ENCODE measurements around the gene LUC7L2. TPM values are rescaled to one million over a fixed set of nuclear protein-coding genes. Genes with fewer than 3 reads are reported as not detected.

LUC7L2 gene
- total and polyA plus RNA-seq, 9 of the 15 experiments (the other 6 are each of a cell fraction or from before 2014, with no cell fraction given), result 56.1 to 207 (median 141) TPM

DNA sequence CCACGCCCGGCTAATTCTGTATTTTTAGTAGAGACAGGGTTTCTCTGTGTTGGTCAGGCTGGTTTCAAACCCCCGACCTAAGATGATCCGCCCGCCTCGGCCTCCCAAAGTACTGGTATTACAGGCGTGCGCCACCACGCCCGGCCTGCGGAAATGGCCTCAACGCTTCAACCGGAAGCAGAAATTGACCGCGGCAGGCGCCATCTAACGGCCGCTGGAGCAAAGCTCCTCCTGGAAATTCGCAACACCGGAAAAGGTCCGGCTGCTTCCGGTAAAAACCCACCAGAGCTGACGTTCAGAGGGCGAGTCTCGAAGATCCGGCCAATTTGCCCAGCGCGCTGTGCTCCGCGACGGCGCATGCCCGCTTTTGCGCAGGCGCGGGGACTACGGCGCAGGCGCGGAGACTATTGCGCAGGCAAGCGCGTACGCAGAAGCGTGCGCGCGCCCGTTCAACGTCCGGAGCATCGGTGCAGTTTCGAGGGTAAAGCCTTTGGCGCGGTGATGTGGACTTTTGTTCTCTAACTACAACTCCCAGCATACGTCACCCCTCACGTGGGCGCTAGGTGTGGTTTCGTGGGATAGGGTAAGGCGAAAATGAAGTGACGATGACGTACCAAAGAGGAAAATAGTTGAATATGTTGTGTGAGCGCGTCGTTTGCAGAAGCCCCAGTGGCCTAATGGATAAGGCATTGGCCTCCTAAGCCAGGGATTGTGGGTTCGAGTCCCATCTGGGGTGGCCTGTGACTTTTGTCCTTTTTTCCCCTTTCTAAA is 19.5 kb upstream of the LUC7L2 start (continued):
- TF ChIP-seq, protein P1, sequence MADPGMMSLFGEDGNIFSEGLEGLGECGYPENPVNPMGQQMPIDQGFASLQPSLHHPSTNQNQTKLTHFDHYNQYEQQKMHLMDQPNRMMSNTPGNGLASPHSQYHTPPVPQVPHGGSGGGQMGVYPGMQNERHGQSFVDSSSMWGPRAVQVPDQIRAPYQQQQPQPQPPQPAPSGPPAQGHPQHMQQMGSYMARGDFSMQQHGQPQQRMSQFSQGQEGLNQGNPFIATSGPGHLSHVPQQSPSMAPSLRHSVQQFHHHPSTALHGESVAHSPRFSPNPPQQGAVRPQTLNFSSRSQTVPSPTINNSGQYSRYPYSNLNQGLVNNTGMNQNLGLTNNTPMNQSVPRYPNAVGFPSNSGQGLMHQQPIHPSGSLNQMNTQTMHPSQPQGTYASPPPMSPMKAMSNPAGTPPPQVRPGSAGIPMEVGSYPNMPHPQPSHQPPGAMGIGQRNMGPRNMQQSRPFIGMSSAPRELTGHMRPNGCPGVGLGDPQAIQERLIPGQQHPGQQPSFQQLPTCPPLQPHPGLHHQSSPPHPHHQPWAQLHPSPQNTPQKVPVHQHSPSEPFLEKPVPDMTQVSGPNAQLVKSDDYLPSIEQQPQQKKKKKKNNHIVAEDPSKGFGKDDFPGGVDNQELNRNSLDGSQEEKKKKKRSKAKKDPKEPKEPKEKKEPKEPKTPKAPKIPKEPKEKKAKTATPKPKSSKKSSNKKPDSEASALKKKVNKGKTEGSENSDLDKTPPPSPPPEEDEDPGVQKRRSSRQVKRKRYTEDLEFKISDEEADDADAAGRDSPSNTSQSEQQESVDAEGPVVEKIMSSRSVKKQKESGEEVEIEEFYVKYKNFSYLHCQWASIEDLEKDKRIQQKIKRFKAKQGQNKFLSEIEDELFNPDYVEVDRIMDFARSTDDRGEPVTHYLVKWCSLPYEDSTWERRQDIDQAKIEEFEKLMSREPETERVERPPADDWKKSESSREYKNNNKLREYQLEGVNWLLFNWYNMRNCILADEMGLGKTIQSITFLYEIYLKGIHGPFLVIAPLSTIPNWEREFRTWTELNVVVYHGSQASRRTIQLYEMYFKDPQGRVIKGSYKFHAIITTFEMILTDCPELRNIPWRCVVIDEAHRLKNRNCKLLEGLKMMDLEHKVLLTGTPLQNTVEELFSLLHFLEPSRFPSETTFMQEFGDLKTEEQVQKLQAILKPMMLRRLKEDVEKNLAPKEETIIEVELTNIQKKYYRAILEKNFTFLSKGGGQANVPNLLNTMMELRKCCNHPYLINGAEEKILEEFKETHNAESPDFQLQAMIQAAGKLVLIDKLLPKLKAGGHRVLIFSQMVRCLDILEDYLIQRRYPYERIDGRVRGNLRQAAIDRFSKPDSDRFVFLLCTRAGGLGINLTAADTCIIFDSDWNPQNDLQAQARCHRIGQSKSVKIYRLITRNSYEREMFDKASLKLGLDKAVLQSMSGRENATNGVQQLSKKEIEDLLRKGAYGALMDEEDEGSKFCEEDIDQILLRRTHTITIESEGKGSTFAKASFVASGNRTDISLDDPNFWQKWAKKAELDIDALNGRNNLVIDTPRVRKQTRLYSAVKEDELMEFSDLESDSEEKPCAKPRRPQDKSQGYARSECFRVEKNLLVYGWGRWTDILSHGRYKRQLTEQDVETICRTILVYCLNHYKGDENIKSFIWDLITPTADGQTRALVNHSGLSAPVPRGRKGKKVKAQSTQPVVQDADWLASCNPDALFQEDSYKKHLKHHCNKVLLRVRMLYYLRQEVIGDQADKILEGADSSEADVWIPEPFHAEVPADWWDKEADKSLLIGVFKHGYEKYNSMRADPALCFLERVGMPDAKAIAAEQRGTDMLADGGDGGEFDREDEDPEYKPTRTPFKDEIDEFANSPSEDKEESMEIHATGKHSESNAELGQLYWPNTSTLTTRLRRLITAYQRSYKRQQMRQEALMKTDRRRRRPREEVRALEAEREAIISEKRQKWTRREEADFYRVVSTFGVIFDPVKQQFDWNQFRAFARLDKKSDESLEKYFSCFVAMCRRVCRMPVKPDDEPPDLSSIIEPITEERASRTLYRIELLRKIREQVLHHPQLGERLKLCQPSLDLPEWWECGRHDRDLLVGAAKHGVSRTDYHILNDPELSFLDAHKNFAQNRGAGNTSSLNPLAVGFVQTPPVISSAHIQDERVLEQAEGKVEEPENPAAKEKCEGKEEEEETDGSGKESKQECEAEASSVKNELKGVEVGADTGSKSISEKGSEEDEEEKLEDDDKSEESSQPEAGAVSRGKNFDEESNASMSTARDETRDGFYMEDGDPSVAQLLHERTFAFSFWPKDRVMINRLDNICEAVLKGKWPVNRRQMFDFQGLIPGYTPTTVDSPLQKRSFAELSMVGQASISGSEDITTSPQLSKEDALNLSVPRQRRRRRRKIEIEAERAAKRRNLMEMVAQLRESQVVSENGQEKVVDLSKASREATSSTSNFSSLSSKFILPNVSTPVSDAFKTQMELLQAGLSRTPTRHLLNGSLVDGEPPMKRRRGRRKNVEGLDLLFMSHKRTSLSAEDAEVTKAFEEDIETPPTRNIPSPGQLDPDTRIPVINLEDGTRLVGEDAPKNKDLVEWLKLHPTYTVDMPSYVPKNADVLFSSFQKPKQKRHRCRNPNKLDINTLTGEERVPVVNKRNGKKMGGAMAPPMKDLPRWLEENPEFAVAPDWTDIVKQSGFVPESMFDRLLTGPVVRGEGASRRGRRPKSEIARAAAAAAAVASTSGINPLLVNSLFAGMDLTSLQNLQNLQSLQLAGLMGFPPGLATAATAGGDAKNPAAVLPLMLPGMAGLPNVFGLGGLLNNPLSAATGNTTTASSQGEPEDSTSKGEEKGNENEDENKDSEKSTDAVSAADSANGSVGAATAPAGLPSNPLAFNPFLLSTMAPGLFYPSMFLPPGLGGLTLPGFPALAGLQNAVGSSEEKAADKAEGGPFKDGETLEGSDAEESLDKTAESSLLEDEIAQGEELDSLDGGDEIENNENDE (IDR thresholded peaks at IDR 0.05; ENCODE audit: low read depth, low read length), result peak; percentile 40
- TF ChIP-seq ZNF41 (CRISPR knock-in tag; conservative IDR thresholded peaks at IDR 0.05), result peak; percentile 84
- TF ChIP-seq ZNF507 (tag; conservative IDR thresholded peaks at IDR 0.05), result no peak
- peak; percentile 92 for TF ChIP-seq ZNF766 (CRISPR knock-in tag; conservative IDR thresholded peaks at IDR 0.05)
- TF ChIP-seq BRD9 (IDR thresholded peaks at IDR 0.05; ENCODE audit: low read depth, partially characterized antibody), result peak; percentile 99
- peak; percentile 70 to 90 for TF ChIP-seq FOXK2 (conservative IDR thresholded peaks at IDR 0.05 in 1 of 2, IDR thresholded peaks at IDR 0.05 in 1 of 2; ENCODE audit: low read depth in 2 of 2)
- TF ChIP-seq SRSF1 (IDR thresholded peaks at IDR 0.05; ENCODE audit: low read depth, low read length), result no peak
- TF ChIP-seq ZNF23 (CRISPR knock-in tag; IDR thresholded peaks at IDR 0.05), result 0 out of 2 replicates have a peak, but pooled peaks have one; percentile 61
- TF ChIP-seq ZNF263 (CRISPR knock-in tag; IDR thresholded peaks at IDR 0.05; ENCODE audit: borderline replicate concordance), result peak; percentile 67; the same call in 1 of the 2 replicates
- TF ChIP-seq, protein P2, sequence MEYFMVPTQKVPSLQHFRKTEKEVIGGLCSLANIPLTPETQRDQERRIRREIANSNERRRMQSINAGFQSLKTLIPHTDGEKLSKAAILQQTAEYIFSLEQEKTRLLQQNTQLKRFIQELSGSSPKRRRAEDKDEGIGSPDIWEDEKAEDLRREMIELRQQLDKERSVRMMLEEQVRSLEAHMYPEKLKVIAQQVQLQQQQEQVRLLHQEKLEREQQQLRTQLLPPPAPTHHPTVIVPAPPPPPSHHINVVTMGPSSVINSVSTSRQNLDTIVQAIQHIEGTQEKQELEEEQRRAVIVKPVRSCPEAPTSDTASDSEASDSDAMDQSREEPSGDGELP (CRISPR knock-in tag; IDR thresholded peaks at IDR 0.05; ENCODE audit: borderline replicate concordance), result peak; percentile 96
- TF ChIP-seq STAT5A (IDR thresholded peaks at IDR 0.05; ENCODE audit: borderline replicate concordance, low read length), result peak; percentile 71
- TF ChIP-seq CBFA2T3 (IDR thresholded peaks at IDR 0.05), result no peak
- peak; percentile 99 for TF ChIP-seq CBX1 (IDR thresholded peaks at IDR 0.05; ENCODE audit: low read depth)
- peak; percentile 91 to 93 for TF ChIP-seq ETV6 (IDR thresholded peaks at IDR 0.05; ENCODE audit: borderline replicate concordance in 1 of 2, low read depth in 2 of 2, low read length in 1 of 2)
- 0 out of 2 replicates have a peak, but pooled peaks have one; percentile 30 for TF ChIP-seq ETV6 (CRISPR knock-in tag; IDR thresholded peaks at IDR 0.05; ENCODE audit: borderline replicate concordance)
- no peak for TF ChIP-seq ZNF184 (CRISPR knock-in tag; IDR thresholded peaks at IDR 0.05)
- 0 out of 2 replicates have a peak, but pooled peaks have one; percentile 6 for TF ChIP-seq HDGF (IDR thresholded peaks at IDR 0.05)
